ENCODE data around the gene PTPRG. TPM values are rescaled to one million over a fixed set of nuclear protein-coding genes. Genes with fewer than 3 reads are reported as not detected.

PTPRG gene
- total RNA-seq, 1 experiment from 2014 or later = 0.74 TPM

- DNase-seq (ENCODE audit: low read depth, low spot score) (no peak), ATAC-seq (no peak)
- in situ Hi-C loops (cut with HindIII; ENCODE audit: low pct_unique_long_range_greater_than_20kb, low sequenced_read_pairs) (no loop called here), intact Hi-C loops (cut with micrococcal nuclease; ENCODE audit: unreplicated experiment) (no loop called here)
- TF ChIP-seq CTCF (IDR thresholded peaks at IDR 0.05) = no peak
- no peak for TF ChIP-seq POLR2AphosphoS5 (IDR thresholded peaks at IDR 0.05; ENCODE audit: low read depth, low read length)
- TF ChIP-seq TCF7L2 (IDR thresholded peaks at IDR 0.05; ENCODE audit: low read depth, low read length) = no peak
- no peak for TF ChIP-seq SIN3A (IDR thresholded peaks at IDR 0.05; ENCODE audit: borderline replicate concordance, insufficient read depth, low read depth, low read length)
- no peak for TF ChIP-seq REST (IDR thresholded peaks at IDR 0.05; ENCODE audit: insufficient read depth in 1 of 2, low read depth in 2 of 2, low read length in 1 of 2)
- Histone ChIP-seq H3K27ac (ENCODE audit: low read length) (no peak overlapping the region), H3K36me3 (ENCODE audit: control insufficient read depth, insufficient read depth, low read length) (no peaks in the 10 kb centered on the region), H3K9me3 (ENCODE audit: control insufficient read depth, insufficient read depth, low read depth, low read length) (no peaks in the 10 kb centered on the region), H3K4me3 (ENCODE audit: low read depth in 2 of 2, low read length in 2 of 2) (no peak overlapping the region), H3K4me1 (ENCODE audit: control insufficient read depth, insufficient read depth, low read length) (no peaks in the 10 kb centered on the region), H3K27me3 (ENCODE audit: control insufficient read depth, insufficient read depth, low read length) (no peaks in the 10 kb centered on the region)
- BruUV-seq (replicated peaks) = no TSS peak
- CTCF ChIA-PET = no interaction called here
- POLR2A ChIA-PET = no interaction called here
Measured at GRCh38 chr3:61662861-61663260, 101.5 kb downstream of the PTPRG start.

GRCh38 chr3:61663356-61664104 lies 102.2 kb downstream of the PTPRG start:
- intact Hi-C loops (cut with micrococcal nuclease; ENCODE audit: unreplicated experiment) (no loop called here), in situ Hi-C loops (cut with HindIII; ENCODE audit: low pct_unique_long_range_greater_than_20kb, low sequenced_read_pairs) (no loop called here)
- Histone ChIP-seq H3K9me3 (ENCODE audit: control insufficient read depth, insufficient read depth, low read depth, low read length) (no peaks in the 10 kb centered on the region), H3K36me3 (ENCODE audit: control insufficient read depth, insufficient read depth, low read length) (no peaks in the 10 kb centered on the region), H3K4me3 (ENCODE audit: low read depth in 2 of 2, low read length in 2 of 2) (peak overlapping the region in 1 of 2 experiments; percentile 9; a peak in 1 of 4 replicates), H3K4me1 (ENCODE audit: control insufficient read depth, insufficient read depth, low read length) (no peaks in the 10 kb centered on the region), H3K27me3 (ENCODE audit: control insufficient read depth, insufficient read depth, low read length) (no peaks in the 10 kb centered on the region), H3K27ac (ENCODE audit: low read length) (no peak overlapping the region)
- no peak for DNase-seq (ENCODE audit: low read depth, low spot score)
- no peak for ATAC-seq
- no TSS peak for BruUV-seq (replicated peaks)
- ChIA-PET POLR2A (no interaction called here), CTCF (no interaction called here)
- no peak for TF ChIP-seq SIN3A (IDR thresholded peaks at IDR 0.05; ENCODE audit: borderline replicate concordance, insufficient read depth, low read depth, low read length)
- no peak for TF ChIP-seq CTCF (IDR thresholded peaks at IDR 0.05)
- no peak for TF ChIP-seq POLR2AphosphoS5 (IDR thresholded peaks at IDR 0.05; ENCODE audit: low read depth, low read length)
- TF ChIP-seq REST (IDR thresholded peaks at IDR 0.05; ENCODE audit: insufficient read depth in 1 of 2, low read depth in 2 of 2, low read length in 1 of 2) = no peak
- TF ChIP-seq TCF7L2 (IDR thresholded peaks at IDR 0.05; ENCODE audit: low read depth, low read length) = no peak

Data from Panc1 (cell line).